ENCODE measurements around the gene TBX2. TPM values are rescaled to one million over a fixed set of nuclear protein-coding genes. Genes with fewer than 3 reads are reported as not detected.

TBX2 gene
- total and polyA plus RNA-seq, 2 of the 13 experiments (the other 11 are each of a cell fraction or from before 2014, with no cell fraction given): 2.8 to 15.3 TPM

GRCh38 chr17:61363601-61364462, 35.8 kb upstream of the TBX2 start (continued):
- TF ChIP-seq NFYB (CRISPR knock-in tag; IDR thresholded peaks at IDR 0.05): no peak
- peak; percentile 92 for TF ChIP-seq BRD4 (CRISPR knock-in tag; IDR thresholded peaks at IDR 0.05)
- no peak for TF ChIP-seq NFKBIZ (CRISPR knock-in tag; IDR thresholded peaks at IDR 0.05)
- TF ChIP-seq SRY (CRISPR knock-in tag; IDR thresholded peaks at IDR 0.05): no peak; the same call in 1 of the 2 replicates
- no peak for TF ChIP-seq ZBTB10 (CRISPR knock-in tag; IDR thresholded peaks at IDR 0.05; ENCODE audit: borderline replicate concordance)
- TF ChIP-seq ZNF747 (CRISPR knock-in tag; IDR thresholded peaks at IDR 0.05; ENCODE audit: borderline replicate concordance): 0 out of 2 replicates have a peak, but pooled peaks have one; percentile 42
- TF ChIP-seq ZNF550 (CRISPR knock-in tag; IDR thresholded peaks at IDR 0.05; ENCODE audit: borderline replicate concordance): no peak
- TF ChIP-seq ZNF468 (CRISPR knock-in tag; IDR thresholded peaks at IDR 0.05): no peak
- peak; percentile 84 for TF ChIP-seq TCF7 (IDR thresholded peaks at IDR 0.05; ENCODE audit: low read depth)
- TF ChIP-seq PBX3 (CRISPR knock-in tag; IDR thresholded peaks at IDR 0.05; ENCODE audit: borderline replicate concordance): no peak
- TF ChIP-seq ZNF629 (CRISPR knock-in tag; conservative IDR thresholded peaks at IDR 0.05): no peak
- no peak; the same call in 1 of the 2 replicates for TF ChIP-seq POLR2G (IDR thresholded peaks at IDR 0.05; ENCODE audit: low read depth, low read length)
- no peak for TF ChIP-seq SOX6 (IDR thresholded peaks at IDR 0.05)
- peak; percentile 89 for TF ChIP-seq SOX6 (CRISPR knock-in tag; IDR thresholded peaks at IDR 0.05)
- TF ChIP-seq ZNF33A (CRISPR knock-in tag; IDR thresholded peaks at IDR 0.05; ENCODE audit: borderline replicate concordance): no peak
- peak; percentile 39; the same call in 1 of the 2 replicates for TF ChIP-seq ZNF878 (CRISPR knock-in tag; IDR thresholded peaks at IDR 0.05)
- no peak for TF ChIP-seq CREBL2 (CRISPR knock-in tag; IDR thresholded peaks at IDR 0.05; ENCODE audit: borderline replicate concordance)
- no peak for TF ChIP-seq MAX (IDR thresholded peaks at IDR 0.05)
- TF ChIP-seq MLX (CRISPR knock-in tag; IDR thresholded peaks at IDR 0.05): peak; percentile 56
- peak; percentile 67; the same call in 1 of the 2 replicates for TF ChIP-seq PRDM10 (CRISPR knock-in tag; IDR thresholded peaks at IDR 0.05; ENCODE audit: low read depth)
- TF ChIP-seq ZNF432 (CRISPR knock-in tag; IDR thresholded peaks at IDR 0.05; ENCODE audit: borderline replicate concordance): no peak
